K562 (cell line): ENCODE measurements around the gene MARK3. TPM values are rescaled to one million over a fixed set of nuclear protein-coding genes. Genes with fewer than 3 reads are reported as not detected.

Experiments used
- ATAC-seq: fragments of 200-7000 bp; cut with Tn5 transposase; 3 replicates; pipeline ENCODE4 v1.9.1; 2020; ENCODE audit warnings: moderate library complexity
- BruUV-seq: library from RNA; stranded (reverse); fragments of 400-500 nt; replicated peaks from 2 replicates; lab custom pipeline; 2021; lab: Mats Ljungman, UMichigan
- CTCF ChIA-PET: fragments of 300-600 bp; formaldehyde crosslinking; extraction: SDS; loops from one replicate; lab custom pipeline; 2021; ENCODE audit warnings: low intra/inter-chr PET ratio; lab: Yijun Ruan, JAX
- POLR2A ChIA-PET: fragments of 300-600, 350-650 bp; sonication (Branson Sonifier 250); formaldehyde crosslinking; extraction: SDS; loops from one replicate; lab custom pipeline; 2021; ENCODE audit warnings: antibody characterized with exemption, inconsistent platforms; lab: Yijun Ruan, JAX
- DNase-seq, 4 experiments: peaks; one replicate each; pipeline versions ENCODE4 v3.0.0 to v3.0.0-alpha.2; 2011 to 2018; ENCODE audit warnings: low spot score in 3 of 4, mixed read lengths in 3 of 4; ENCODE audit errors: extremely low read depth in 1 of 4
- FAIRE-seq: peaks from 2 replicates; lab custom pipeline; 2011; peaks lifted over from hg19 to GRCh38; lab: Jason Lieb, UNC
- H2AFZ ChIP-seq: 2 replicates; pipeline ENCODE4 v1.6.0; 2011; ENCODE audit warnings: low read depth, low read length, control low read depth, inconsistent platforms
- H3K27ac ChIP-seq: fragments of 200-600 bp; 3 replicates; pipeline ENCODE4 v1.8.0; 2011; ENCODE audit warnings: low read depth, mild to moderate bottlenecking, control low read depth, inconsistent platforms, low read length, moderate library complexity, mixed read lengths; ENCODE audit errors: extremely low read depth
- H3K27me3 ChIP-seq, 2 experiments: fragments of 300-600 bp in 1 of 2; 2 replicates in 1 of 2; 3 replicates in 1 of 2; pipeline versions ENCODE4 v1.6.0 to v1.8.0; 2011; ENCODE audit warnings: inconsistent platforms in 2 of 2, low read length in 2 of 2, mild to moderate bottlenecking in 1 of 2, mixed read lengths in 1 of 2, moderate library complexity in 1 of 2; ENCODE audit not compliant: control insufficient read depth in 2 of 2, insufficient read depth in 2 of 2
- H3K36me3 ChIP-seq: fragments of 300-600 bp; 3 replicates; pipeline ENCODE4 v1.8.0; 2011; ENCODE audit warnings: mild to moderate bottlenecking, low read length, inconsistent platforms; ENCODE audit not compliant: control insufficient read depth, insufficient read depth
- H3K4me1 ChIP-seq, 2 experiments: fragments of 200-600 bp in 1 of 2; replicated peaks in 1 of 2; 2 replicates in 1 of 2; 3 replicates in 1 of 2; pipeline versions ENCODE4 v1.5.1 to v1.8.0; 2011; ENCODE audit warnings: inconsistent platforms in 2 of 2, low read length in 2 of 2, mild to moderate bottlenecking in 1 of 2, mixed read lengths in 1 of 2, moderate library complexity in 1 of 2; ENCODE audit not compliant: control insufficient read depth in 2 of 2, insufficient read depth in 2 of 2
- H3K4me2 ChIP-seq: 2 replicates; pipeline ENCODE4 v1.6.1; 2011; ENCODE audit warnings: low read length, control low read depth, inconsistent platforms, mixed read lengths; ENCODE audit not compliant: insufficient read depth
- H3K4me3 ChIP-seq: fragments of 200-600 bp; sonication (generic), shearing (Covaris generic); 2 replicates; pipeline ENCODE4 v1.5.1; 2016; ENCODE audit warnings: control low read depth, inconsistent platforms
- H3K79me2 ChIP-seq: fragments of 200-600 bp; 3 replicates; pipeline ENCODE4 v1.8.0; 2011; ENCODE audit warnings: low read length, inconsistent platforms; ENCODE audit not compliant: control insufficient read depth, insufficient read depth
- H3K9ac ChIP-seq, 2 experiments: 2 replicates each; pipeline versions ENCODE4 v1.6.0 to v1.6.1; 2011; ENCODE audit warnings: low read depth in 2 of 2, low read length in 2 of 2, control low read depth in 1 of 2, inconsistent platforms in 1 of 2, mild to moderate bottlenecking in 1 of 2, mixed read lengths in 1 of 2; ENCODE audit not compliant: insufficient read depth in 1 of 2
- H3K9me1 ChIP-seq: one replicate; pipeline ENCODE4 v1.6.0; 2011; ENCODE audit warnings: inconsistent platforms, mild to moderate bottlenecking, low read length, moderate library complexity; ENCODE audit not compliant: control insufficient read depth, insufficient read depth
- H3K9me3 ChIP-seq: replicated peaks from 2 replicates; pipeline ENCODE4 v1.5.1; 2011; ENCODE audit warnings: low read depth, low read length, inconsistent platforms; ENCODE audit not compliant: control insufficient read depth, insufficient read depth
- H4K20me1 ChIP-seq: replicated peaks from 2 replicates; pipeline ENCODE4 v1.6.1; 2011; ENCODE audit warnings: low read length, inconsistent platforms, mixed read lengths; ENCODE audit not compliant: control insufficient read depth, insufficient read depth
- ELF1 ChIP-seq: fragments of 200-800 bp; sonication (Bioruptor generic); IDR thresholded peaks from 2 replicates; pipeline ENCODE4 v1.6.1; 2016; ENCODE audit warnings: missing genetic modification characterization, missing compliant biosample characterization
- EWSR1 ChIP-seq: fragments of 450-650 bp; IDR thresholded peaks from 2 replicates; pipeline ENCODE4 v1.6.1; 2018; ENCODE audit warnings: borderline replicate concordance, mild to moderate bottlenecking, low read depth, moderate library complexity; ENCODE audit not compliant: partially characterized antibody
- MECOM ChIP-seq: fragments of 250-450 bp; sonication (Bioruptor Pico); IDR thresholded peaks from 2 replicates; pipeline ENCODE4 v1.8.0; 2022; ENCODE audit warnings: inconsistent platforms
- MEIS2 ChIP-seq: fragments of 450-650 bp; IDR thresholded peaks from 2 replicates; pipeline ENCODE4 v1.6.1; 2014; ENCODE audit warnings: mild to moderate bottlenecking; ENCODE audit not compliant: partially characterized antibody
- WGBS: fragments of 100-300 bp; shearing (Covaris generic); methylation state at CpG from one replicate; pipeline ENCODE4 v1.1.6; 2016; ENCODE audit warnings: low coverage, mixed read lengths; ENCODE audit not compliant: insufficient coverage; ENCODE audit errors: missing lambda C conversion rate; 5-methylcytosine and 5-hydroxymethylcytosine counted together
- in situ Hi-C: fragments of 300-500 bp; cut with MboI; formaldehyde crosslinking; loops from 4 replicates; pipeline ENCODE4 v1.15.0; 2018; ENCODE audit warnings: inconsistent platforms, mixed read lengths
- intact Hi-C: fragments of 100-400 bp; cut with micrococcal nuclease; formaldehyde crosslinking; loops from 2 replicates; pipeline ENCODE4 v1.14.2; 2022
- polyA plus RNA-seq, 8 experiments: library from polyadenylated mRNA; depleted of rRNA in 4 of 8; stranded (reverse) in 5 of 8; unstranded in 3 of 8; fragments of >200 nt; fragmentation: Nextera tagmentation in 2 of 8; fragmentation: Illumina TruSeq in 1 of 8; extraction: Ambion mirVana in 2 of 8; extraction: Trizol in 1 of 8; gene quantifications; 2 replicates each; pipeline versions ENCODE4 v1.2.1 to v1.2.3, GENCODE V29; 2011 to 2014; ENCODE audit warnings: inconsistent platforms in 1 of 8, missing spikeins in 1 of 8
- total RNA-seq, 7 experiments: library from RNA; depleted of rRNA in 6 of 7; stranded (reverse); fragments of >200 nt in 6 of 7; fragmentation: Illumina TruSeq in 2 of 7; extraction: Trizol in 2 of 7; gene quantifications; 2 replicates each; pipeline versions ENCODE4 v1.2.1 to v1.2.3, GENCODE V29; 2011 to 2021; ENCODE audit warnings: low replicate concordance in 1 of 7
- TF ChIP-seq, protein P1 (sequence below): fragments of 250-450 bp; sonication (Bioruptor Pico); IDR thresholded peaks from 2 replicates; pipeline ENCODE4 v1.5.0; 2021; ENCODE audit warnings: mild to moderate bottlenecking, borderline replicate concordance
- TF ChIP-seq, protein P2 (sequence below): fragments of 450-650 bp; IDR thresholded peaks from 2 replicates; pipeline ENCODE4 v1.6.1; 2016
- TF ChIP-seq, protein P3 (sequence below): fragments of 450-650 bp; conservative IDR thresholded peaks from 2 replicates; pipeline ENCODE4 v1.6.1; 2016; ENCODE audit warnings: missing genetic modification characterization, low read depth, mild to moderate bottlenecking, missing compliant biosample characterization, moderate library complexity

Gene MARK3
- total and polyA plus RNA-seq, 9 of the 15 experiments (the other 6 are each of a cell fraction or from before 2014, with no cell fraction given), result 10.1 to 68.7 (median 56.3) TPM

DNA sequence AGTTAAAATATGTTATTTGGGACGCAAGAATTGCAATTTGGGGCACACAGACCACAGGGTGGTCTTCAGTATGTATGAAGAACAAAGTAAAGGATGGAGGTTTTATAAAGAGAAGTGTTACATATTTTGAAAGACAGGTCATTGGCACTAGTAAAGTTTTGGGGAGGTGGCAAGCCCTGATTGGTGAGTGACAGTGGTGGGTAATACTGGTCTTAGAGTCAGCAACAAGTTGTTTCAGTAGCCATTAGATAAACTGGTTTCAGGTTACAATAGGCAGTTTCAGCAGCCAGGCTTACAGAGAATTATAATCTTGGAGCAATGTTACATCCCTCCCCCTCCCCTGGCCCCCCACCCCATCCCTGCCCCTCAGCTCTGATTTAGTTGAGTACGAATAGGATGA lies 17.5 kb downstream of the MARK3 start:
- peaks cover 83% of the 10 kb centered on the region for H3K79me2 ChIP-seq
- H3K36me3 ChIP-seq, result peaks cover 17% of the 10 kb centered on the region; the same call in 2 of the 3 replicates
- H3K9me1 ChIP-seq, result no peaks in the 10 kb centered on the region
- peaks cover 8 to 34% of the 10 kb centered on the region in 2 experiments for H3K4me1 ChIP-seq
- no peak overlapping the region for H3K27ac ChIP-seq
- ChIA-PET POLR2A (interaction anchor here (0.9 kb wide), 1 partner anchor 8 kb away, joined by 3 read pairs; no protein-coding TSS in a partner anchor), CTCF (no interaction called here)
- FAIRE-seq, result no peak
- no TSS peak for BruUV-seq
- H3K9me3 ChIP-seq, result no peaks in the 10 kb centered on the region
- peaks cover 15% of the 10 kb centered on the region for H4K20me1 ChIP-seq
- ATAC-seq, result peak; percentile 61
- H2AFZ ChIP-seq, result no peak overlapping the region
- no peak overlapping the region for H3K9ac ChIP-seq
- TF ChIP-seq, protein P1, sequence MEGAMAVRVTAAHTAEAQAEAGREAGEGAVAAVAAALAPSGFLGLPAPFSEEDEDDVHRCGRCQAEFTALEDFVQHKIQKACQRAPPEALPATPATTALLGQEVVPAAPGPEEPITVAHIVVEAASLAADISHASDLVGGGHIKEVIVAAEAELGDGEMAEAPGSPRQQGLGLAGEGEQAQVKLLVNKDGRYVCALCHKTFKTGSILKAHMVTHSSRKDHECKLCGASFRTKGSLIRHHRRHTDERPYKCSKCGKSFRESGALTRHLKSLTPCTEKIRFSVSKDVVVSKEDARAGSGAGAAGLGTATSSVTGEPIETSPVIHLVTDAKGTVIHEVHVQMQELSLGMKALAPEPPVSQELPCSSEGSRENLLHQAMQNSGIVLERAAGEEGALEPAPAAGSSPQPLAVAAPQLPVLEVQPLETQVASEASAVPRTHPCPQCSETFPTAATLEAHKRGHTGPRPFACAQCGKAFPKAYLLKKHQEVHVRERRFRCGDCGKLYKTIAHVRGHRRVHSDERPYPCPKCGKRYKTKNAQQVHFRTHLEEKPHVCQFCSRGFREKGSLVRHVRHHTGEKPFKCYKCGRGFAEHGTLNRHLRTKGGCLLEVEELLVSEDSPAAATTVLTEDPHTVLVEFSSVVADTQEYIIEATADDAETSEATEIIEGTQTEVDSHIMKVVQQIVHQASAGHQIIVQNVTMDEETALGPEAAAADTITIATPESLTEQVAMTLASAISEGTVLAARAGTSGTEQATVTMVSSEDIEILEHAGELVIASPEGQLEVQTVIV (CRISPR knock-in tag), result no peak
- TF ChIP-seq, protein P2, sequence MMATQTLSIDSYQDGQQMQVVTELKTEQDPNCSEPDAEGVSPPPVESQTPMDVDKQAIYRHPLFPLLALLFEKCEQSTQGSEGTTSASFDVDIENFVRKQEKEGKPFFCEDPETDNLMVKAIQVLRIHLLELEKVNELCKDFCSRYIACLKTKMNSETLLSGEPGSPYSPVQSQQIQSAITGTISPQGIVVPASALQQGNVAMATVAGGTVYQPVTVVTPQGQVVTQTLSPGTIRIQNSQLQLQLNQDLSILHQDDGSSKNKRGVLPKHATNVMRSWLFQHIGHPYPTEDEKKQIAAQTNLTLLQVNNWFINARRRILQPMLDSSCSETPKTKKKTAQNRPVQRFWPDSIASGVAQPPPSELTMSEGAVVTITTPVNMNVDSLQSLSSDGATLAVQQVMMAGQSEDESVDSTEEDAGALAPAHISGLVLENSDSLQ, result peak; percentile 63; the same call in 1 of the 2 replicates
- no peak for TF ChIP-seq ELF1 (tag)
- no peak for TF ChIP-seq EWSR1
- TF ChIP-seq MECOM (CRISPR knock-in tag), result no peak
- TF ChIP-seq MEIS2, result peak; percentile 7
- TF ChIP-seq, protein P3, sequence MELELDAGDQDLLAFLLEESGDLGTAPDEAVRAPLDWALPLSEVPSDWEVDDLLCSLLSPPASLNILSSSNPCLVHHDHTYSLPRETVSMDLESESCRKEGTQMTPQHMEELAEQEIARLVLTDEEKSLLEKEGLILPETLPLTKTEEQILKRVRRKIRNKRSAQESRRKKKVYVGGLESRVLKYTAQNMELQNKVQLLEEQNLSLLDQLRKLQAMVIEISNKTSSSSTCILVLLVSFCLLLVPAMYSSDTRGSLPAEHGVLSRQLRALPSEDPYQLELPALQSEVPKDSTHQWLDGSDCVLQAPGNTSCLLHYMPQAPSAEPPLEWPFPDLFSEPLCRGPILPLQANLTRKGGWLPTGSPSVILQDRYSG, result no peak
- DNase-seq, result no peak
- 46% methylated on average over 2 of the region's 2 CpGs for WGBS
- no peaks in the 10 kb centered on the region for H3K27me3 ChIP-seq
- no peak overlapping the region for H3K4me3 ChIP-seq
- no peak overlapping the region for H3K4me2 ChIP-seq
- in situ Hi-C loops (no loop called here), intact Hi-C loops (no loop called here)
